ENCODE data around the gene SAP30BP.
A peak's percentile ranks its signal among the peaks of the same experiment; 100 is the strongest.

Gene SAP30BP

GRCh38 chr17:75706042-75706728 lies 39.0 kb downstream of the SAP30BP start:
- Mint-ChIP-seq H3K27ac (no peak overlapping the region), H3K27me3 (peaks cover 4% of the 10 kb centered on the region), H3K9me3 (no peaks in the 10 kb centered on the region), H3K4me3 (no peak overlapping the region), H3K36me3 (peaks cover 41% of the 10 kb centered on the region), H3K4me1 (no peaks in the 10 kb centered on the region)
- DNase-seq, result no peak
- CTCF ChIA-PET, result interaction anchor here (0.8 to 1.3 kb wide), 2 partner anchors 47 to 73 kb away, joined by 3 read pairs; partner anchors contain the start of gene SMIM5

- Mint-ChIP-seq H3K9me3 (no peaks in the 10 kb centered on the region), H3K4me1 (no peaks in the 10 kb centered on the region), H3K4me3 (no peak overlapping the region), H3K27me3 (peaks cover 5% of the 10 kb centered on the region), H3K36me3 (peaks cover 38% of the 10 kb centered on the region), H3K27ac (no peak overlapping the region)
- DNase-seq, result no peak
- CTCF ChIA-PET, result no interaction called here
Measured at GRCh38 chr17:75707079-75707571, 40.0 kb downstream of the SAP30BP start.

- CTCF ChIA-PET, result no interaction called here
- H3K27ac Mint-ChIP-seq, result no peak overlapping the region
- no peaks in the 10 kb centered on the region for H3K4me1 Mint-ChIP-seq
- H3K27me3 Mint-ChIP-seq, result peaks cover 8% of the 10 kb centered on the region
- no peaks in the 10 kb centered on the region for H3K9me3 Mint-ChIP-seq
- DNase-seq, result no peak
- H3K4me3 Mint-ChIP-seq, result no peak overlapping the region
- H3K36me3 Mint-ChIP-seq, result peaks cover 10% of the 10 kb centered on the region
Measured at GRCh38 chr17:75712446-75712845, 45.3 kb downstream of the SAP30BP start.

- CTCF ChIA-PET, result interaction anchor here (1.1 to 1.5 kb wide), 2 partner anchors 28 to 87 kb away, joined by 3 to 7 read pairs; partner anchors contain the start of gene SMIM5
- H3K27ac Mint-ChIP-seq, result no peak overlapping the region
- H3K4me3 Mint-ChIP-seq, result peak overlapping the region; percentile 67
- H3K27me3 Mint-ChIP-seq, result peaks cover 51% of the 10 kb centered on the region
- H3K4me1 Mint-ChIP-seq, result peaks cover 5% of the 10 kb centered on the region
- no peaks in the 10 kb centered on the region for H3K36me3 Mint-ChIP-seq
- no peaks in the 10 kb centered on the region for H3K9me3 Mint-ChIP-seq
- DNase-seq, result no peak
Measured at GRCh38 chr17:75719732-75720131, 52.6 kb downstream of the SAP30BP start.

DNA sequence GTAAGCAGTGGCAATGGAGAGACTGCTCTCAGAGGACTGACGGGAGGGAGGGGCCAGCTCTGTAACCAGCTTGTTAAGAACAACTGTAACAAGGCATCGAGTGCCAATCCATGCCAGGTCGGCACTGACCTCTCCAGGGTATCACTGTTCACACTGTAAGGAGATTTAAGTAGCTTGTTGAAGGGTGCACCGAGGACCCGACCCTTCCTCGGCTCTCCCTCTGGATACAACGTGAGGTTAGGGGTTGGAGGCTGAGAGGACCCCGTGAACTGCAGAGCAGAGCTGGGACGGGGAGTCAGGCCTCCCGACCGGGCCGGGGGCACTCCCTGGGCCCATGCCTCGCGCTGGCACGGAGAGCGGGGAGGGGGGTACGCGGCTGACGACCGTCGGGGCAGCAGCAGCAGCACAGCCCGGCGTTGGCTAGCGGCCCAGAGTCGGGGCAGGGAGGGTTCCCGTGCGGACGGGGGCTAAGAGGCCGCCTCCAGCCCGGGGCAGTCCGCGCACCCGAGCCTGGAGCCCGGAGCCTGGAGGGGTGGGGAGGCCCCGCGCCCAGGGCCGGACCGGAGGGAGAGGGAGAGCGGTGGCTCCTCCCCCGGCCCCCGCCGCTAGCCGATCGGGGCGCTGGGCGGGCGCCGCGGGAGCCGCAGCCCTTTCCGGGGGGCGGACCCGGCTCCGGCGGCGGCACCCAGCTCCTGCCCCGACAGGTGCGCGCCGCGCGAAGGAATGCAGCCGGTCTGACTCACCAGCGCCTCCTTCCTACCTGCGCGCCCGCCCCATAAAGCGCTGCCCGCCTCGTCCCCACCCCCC lies 53.7 kb downstream of the SAP30BP start, which contains the start of gene ITGB4:
Gene ITGB4 (plus strand): TSS at position 804 of the 807 bp plus-strand sequence. CDS start 3,245 bp downstream, outside the sequence.
- H3K4me1 Mint-ChIP-seq, result peaks cover 5% of the 10 kb centered on the region
- no peaks in the 10 kb centered on the region for H3K36me3 Mint-ChIP-seq
- H3K4me3 Mint-ChIP-seq, result peak within 1 kb of the TSS; percentile 67
- H3K9me3 Mint-ChIP-seq, result no peaks in the 10 kb centered on the region
- DNase-seq, result peak; percentile 83
- CTCF ChIA-PET, result interaction anchor here (1.2 to 1.5 kb wide), 5 partner anchors 27 to 88 kb away, joined by 3 to 4 read pairs (median 4); partner anchors contain the start of gene SMIM5
- H3K27ac Mint-ChIP-seq, result no peak within 1 kb of the TSS
- H3K27me3 Mint-ChIP-seq, result peaks cover 51% of the 10 kb centered on the region

DNA sequence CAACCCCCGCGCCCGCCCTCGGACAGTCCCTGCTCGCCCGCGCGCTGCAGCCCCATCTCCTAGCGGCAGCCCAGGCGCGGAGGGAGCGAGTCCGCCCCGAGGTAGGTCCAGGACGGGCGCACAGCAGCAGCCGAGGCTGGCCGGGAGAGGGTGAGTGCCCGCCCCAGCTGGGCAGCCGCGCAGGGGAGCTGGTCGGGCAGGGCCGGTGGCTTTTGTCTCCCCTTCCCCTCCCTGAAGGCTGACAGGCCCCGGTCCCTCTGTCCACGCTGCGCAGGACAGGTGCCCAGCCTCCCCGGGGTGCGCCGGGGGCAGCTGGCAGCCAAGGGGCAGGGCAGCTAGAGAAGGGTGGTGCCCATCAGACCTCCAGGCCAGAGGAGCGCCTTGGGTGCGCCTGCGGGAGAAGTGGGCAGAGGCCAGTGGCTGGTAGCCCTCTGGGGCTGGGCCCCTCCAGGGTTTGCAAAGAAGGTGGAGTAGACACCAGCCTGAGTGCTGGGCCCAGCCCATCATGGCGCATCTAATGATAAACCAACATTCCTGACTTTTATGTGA lies 54.4 kb downstream of the SAP30BP start:
- Mint-ChIP-seq H3K4me1 (peaks cover 5% of the 10 kb centered on the region), H3K9me3 (no peaks in the 10 kb centered on the region), H3K27ac (no peak overlapping the region), H3K4me3 (peak overlapping the region; percentile 53), H3K36me3 (no peaks in the 10 kb centered on the region), H3K27me3 (peaks cover 51% of the 10 kb centered on the region)
- CTCF ChIA-PET, result interaction anchor here (1.4 to 1.5 kb wide), 3 partner anchors 29 to 88 kb away, joined by 3 to 4 read pairs (median 4); no protein-coding TSS in a partner anchor
- no peak for DNase-seq

DNA sequence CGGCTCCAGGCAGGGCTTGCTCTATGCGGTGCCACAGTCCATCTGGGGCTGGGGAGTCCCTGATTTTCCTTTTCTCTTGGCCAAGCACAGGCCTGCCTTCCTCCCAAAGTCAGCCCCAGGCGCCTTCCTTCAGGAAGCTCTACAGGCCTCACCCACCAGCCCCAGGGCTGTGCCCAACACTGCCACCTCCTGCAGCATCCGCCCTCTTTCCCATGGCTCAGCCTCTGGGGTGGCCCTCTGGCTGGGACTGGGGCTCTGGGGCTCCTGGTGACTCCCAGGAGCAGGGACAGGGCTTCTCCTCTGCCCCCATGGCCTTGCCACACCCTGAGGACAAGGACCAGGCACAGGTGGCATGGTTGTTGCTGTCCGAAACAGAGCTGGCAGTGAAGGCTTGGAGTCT lies 54.9 kb downstream of the SAP30BP start:
- no peaks in the 10 kb centered on the region for H3K36me3 Mint-ChIP-seq
- H3K4me1 Mint-ChIP-seq, result peaks cover 5% of the 10 kb centered on the region
- CTCF ChIA-PET, result interaction anchor here (1.4 kb wide), 2 partner anchors 87 to 88 kb away, joined by 3 to 4 read pairs; no protein-coding TSS in a partner anchor
- no peak overlapping the region for H3K27ac Mint-ChIP-seq
- DNase-seq, result no peak
- H3K27me3 Mint-ChIP-seq, result peaks cover 50% of the 10 kb centered on the region
- H3K4me3 Mint-ChIP-seq, result peak overlapping the region; percentile 53
- H3K9me3 Mint-ChIP-seq, result no peaks in the 10 kb centered on the region

DNA sequence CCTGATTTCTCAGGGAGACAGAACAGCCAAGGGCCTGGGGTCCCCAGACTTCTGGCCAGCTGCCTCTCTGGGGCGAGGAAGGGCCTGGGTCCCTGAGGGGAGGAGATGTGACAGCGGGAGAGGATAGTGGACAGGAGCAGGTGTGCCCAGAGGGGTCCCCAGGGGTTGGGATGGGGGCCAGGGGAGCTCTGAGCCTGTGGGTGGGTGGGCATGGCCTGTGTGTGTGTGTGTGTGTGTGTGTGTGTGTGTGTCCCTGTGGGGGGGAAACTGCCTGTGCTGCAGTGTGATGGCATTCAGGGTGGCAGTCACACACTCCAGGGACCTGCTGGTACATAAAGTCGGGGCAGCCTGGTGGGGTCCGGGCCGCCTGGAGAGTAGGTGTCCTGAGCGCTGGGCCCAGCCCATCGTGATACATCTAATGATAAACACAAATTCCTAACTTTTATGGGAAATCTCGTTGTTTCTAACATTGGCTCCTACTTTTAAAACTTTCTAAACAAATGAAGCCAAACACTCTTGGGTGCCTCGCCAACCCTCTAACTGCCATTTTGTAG lies 55.5 kb downstream of the SAP30BP start:
- peaks cover 5% of the 10 kb centered on the region for H3K4me1 Mint-ChIP-seq
- DNase-seq, result no peak
- no peaks in the 10 kb centered on the region for H3K36me3 Mint-ChIP-seq
- H3K27ac Mint-ChIP-seq, result no peak overlapping the region
- CTCF ChIA-PET, result no interaction called here
- no peak overlapping the region for H3K4me3 Mint-ChIP-seq
- no peaks in the 10 kb centered on the region for H3K9me3 Mint-ChIP-seq
- H3K27me3 Mint-ChIP-seq, result peaks cover 46% of the 10 kb centered on the region

DNA sequence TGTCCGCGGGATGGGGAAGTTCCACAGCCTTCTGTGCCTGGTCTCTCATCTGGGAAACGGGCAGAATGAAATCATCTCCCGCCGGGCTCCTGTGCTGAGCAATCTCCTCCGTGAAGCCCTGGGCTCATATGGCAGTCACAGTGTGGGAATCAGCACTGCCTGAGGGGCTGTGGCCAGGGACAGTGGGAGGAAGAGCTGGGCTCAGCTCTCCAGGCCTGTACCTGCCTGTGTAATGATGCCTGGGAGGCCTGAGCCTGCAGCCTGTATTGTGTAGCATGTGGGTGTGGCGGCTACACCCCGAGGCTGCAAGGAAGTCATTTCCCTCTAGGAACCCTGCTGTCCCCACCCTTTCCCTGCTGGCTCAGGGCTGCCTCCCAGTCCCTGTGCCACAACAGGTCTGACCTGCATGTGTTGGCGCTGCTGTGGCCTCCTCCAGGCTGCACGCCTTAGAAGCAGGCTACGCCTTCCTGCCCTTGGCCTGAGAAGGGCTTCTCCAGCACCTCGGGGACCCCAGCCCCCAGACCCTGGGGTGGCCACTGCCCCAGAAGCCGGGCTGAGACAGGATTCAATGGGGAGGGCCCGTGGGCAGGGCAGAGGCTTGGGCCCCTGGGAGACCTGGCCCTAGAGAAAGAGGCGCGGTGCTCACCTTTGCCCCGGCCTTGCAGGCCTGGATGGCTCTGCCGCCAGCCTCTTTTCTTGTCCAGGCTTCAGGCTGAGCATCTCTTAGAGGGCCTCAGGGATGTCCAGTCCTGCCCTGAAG lies 56.2 kb downstream of the SAP30BP start:
- Mint-ChIP-seq H3K27ac (no peak overlapping the region), H3K36me3 (no peaks in the 10 kb centered on the region), H3K9me3 (no peaks in the 10 kb centered on the region), H3K4me1 (peaks cover 5% of the 10 kb centered on the region), H3K4me3 (no peak overlapping the region), H3K27me3 (peaks cover 38% of the 10 kb centered on the region)
- CTCF ChIA-PET, result interaction anchor here (0.6 kb wide), 1 partner anchor 520 kb away, joined by 3 read pairs; no protein-coding TSS in a partner anchor
- DNase-seq, result no peak

- CTCF ChIA-PET, result no interaction called here
- Mint-ChIP-seq H3K27me3 (peaks cover 29% of the 10 kb centered on the region), H3K9me3 (no peaks in the 10 kb centered on the region), H3K4me1 (peaks cover 5% of the 10 kb centered on the region), H3K36me3 (no peaks in the 10 kb centered on the region), H3K4me3 (no peak overlapping the region), H3K27ac (no peak overlapping the region)
- DNase-seq, result no peak
Measured at GRCh38 chr17:75724016-75725003, 57.2 kb downstream of the SAP30BP start.

DNA sequence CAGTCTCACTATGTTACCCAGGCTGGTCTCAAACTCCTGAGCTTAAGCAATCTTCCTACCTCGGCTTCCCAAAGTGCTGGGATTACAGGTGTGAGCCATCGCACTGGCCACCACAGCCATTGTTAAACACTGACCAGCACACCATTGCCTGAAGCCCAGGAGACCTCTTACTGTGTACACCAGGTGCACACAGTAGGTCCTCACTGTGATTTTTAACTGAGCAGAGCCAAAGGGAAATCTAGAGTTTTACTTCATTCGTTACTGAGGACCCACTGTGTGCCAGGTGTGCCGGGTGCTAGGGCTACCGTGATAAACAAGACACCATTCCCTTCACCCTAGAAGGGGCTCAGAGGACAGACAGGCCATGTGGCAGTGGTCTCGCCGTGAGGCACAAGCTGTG lies 58.4 kb downstream of the SAP30BP start:
- peaks cover 3% of the 10 kb centered on the region for H3K4me1 Mint-ChIP-seq
- H3K27me3 Mint-ChIP-seq, result peaks cover 17% of the 10 kb centered on the region
- DNase-seq, result no peak
- H3K36me3 Mint-ChIP-seq, result no peaks in the 10 kb centered on the region
- H3K9me3 Mint-ChIP-seq, result no peaks in the 10 kb centered on the region
- H3K4me3 Mint-ChIP-seq, result no peak overlapping the region
- CTCF ChIA-PET, result interaction anchor here (0.6 to 1.1 kb wide), 2 partner anchors 19 to 50 kb away, joined by 3 to 5 read pairs; no protein-coding TSS in a partner anchor
- H3K27ac Mint-ChIP-seq, result no peak overlapping the region

DNA sequence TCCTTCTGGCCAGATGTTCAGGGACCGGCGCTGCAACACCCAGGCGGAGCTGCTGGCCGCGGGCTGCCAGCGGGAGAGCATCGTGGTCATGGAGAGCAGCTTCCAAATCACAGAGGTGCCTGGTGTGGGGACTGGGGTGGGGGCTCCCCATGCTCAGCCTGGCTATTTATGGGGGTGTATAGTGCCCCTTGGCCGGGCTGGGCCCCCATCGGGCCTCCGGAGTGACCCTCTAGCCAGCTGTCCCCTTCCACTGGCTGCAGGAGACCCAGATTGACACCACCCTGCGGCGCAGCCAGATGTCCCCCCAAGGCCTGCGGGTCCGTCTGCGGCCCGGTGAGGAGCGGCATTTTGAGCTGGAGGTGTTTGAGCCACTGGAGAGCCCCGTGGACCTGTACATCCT lies 60.3 kb downstream of the SAP30BP start:
- Mint-ChIP-seq H3K36me3 (no peaks in the 10 kb centered on the region), H3K27ac (no peak overlapping the region), H3K4me3 (no peak overlapping the region), H3K4me1 (no peaks in the 10 kb centered on the region), H3K9me3 (no peaks in the 10 kb centered on the region), H3K27me3 (peaks cover 6% of the 10 kb centered on the region)
- no peak for DNase-seq
- CTCF ChIA-PET, result interaction anchor here (1.6 kb wide), 1 partner anchor 20 kb away, joined by 5 read pairs; no protein-coding TSS in a partner anchor

Data from activated naive CD4-positive, alpha-beta T cell treated with anti-CD3 and anti-CD28 coated beads, Interleukin-2, amount 10 ng/mL, durations not matched to agents 7 days and 5 days (primary cell).